ENCODE data around the gene EIF2S3.

Gene EIF2S3

GRCh38 chrX:24097741-24098260, 43.0 kb downstream of the EIF2S3 start:
- Histone ChIP-seq H3K4me1 (no peaks in the 10 kb centered on the region), H3K27ac (no peak overlapping the region), H3K27me3 (ENCODE audit: control insufficient read depth, insufficient read depth, low read length) (no peaks in the 10 kb centered on the region), H3K4me3 (ENCODE audit: low read depth, low read length) (no peak overlapping the region), H3K9me3 (ENCODE audit: control insufficient read depth, low read length) (no peaks in the 10 kb centered on the region), H2AFZ (no peak overlapping the region), H3K79me2 (no peaks in the 10 kb centered on the region), H3K9ac (no peak overlapping the region), H3K36me3 (ENCODE audit: control insufficient read depth, insufficient read depth, low read length) (no peaks in the 10 kb centered on the region), H3K4me2 (ENCODE audit: low read length) (no peak overlapping the region)
- TF ChIP-seq CTCF (IDR thresholded peaks at IDR 0.05), result no peak

- no peaks in the 10 kb centered on the region for H3K27me3 ChIP-seq (ENCODE audit: control insufficient read depth, insufficient read depth, low read length)
- H3K4me3 ChIP-seq (ENCODE audit: low read depth, low read length), result no peak overlapping the region
- H3K9ac ChIP-seq, result no peak overlapping the region
- H3K27ac ChIP-seq, result no peak overlapping the region
- no peak for TF ChIP-seq CTCF (IDR thresholded peaks at IDR 0.05)
- no peak overlapping the region for H2AFZ ChIP-seq
- no peak overlapping the region for H3K4me2 ChIP-seq (ENCODE audit: low read length)
- H3K79me2 ChIP-seq, result no peaks in the 10 kb centered on the region
- no peaks in the 10 kb centered on the region for H3K4me1 ChIP-seq
- H3K36me3 ChIP-seq (ENCODE audit: control insufficient read depth, insufficient read depth, low read length), result no peaks in the 10 kb centered on the region
- no peaks in the 10 kb centered on the region for H3K9me3 ChIP-seq (ENCODE audit: control insufficient read depth, low read length)
These were observed 44.2 kb downstream of the EIF2S3 start for GRCh38 chrX:24098932-24099331.

GRCh38 chrX:24099394-24099793, 44.6 kb downstream of the EIF2S3 start:
- no peaks in the 10 kb centered on the region for H3K4me1 ChIP-seq
- no peak overlapping the region for H3K4me3 ChIP-seq (ENCODE audit: low read depth, low read length)
- H3K9ac ChIP-seq, result no peak overlapping the region
- no peak for TF ChIP-seq CTCF (IDR thresholded peaks at IDR 0.05)
- peak overlapping the region; percentile 33 for H2AFZ ChIP-seq
- no peak overlapping the region for H3K27ac ChIP-seq
- no peaks in the 10 kb centered on the region for H3K79me2 ChIP-seq
- peak overlapping the region; percentile 40 for H3K4me2 ChIP-seq (ENCODE audit: low read length)
- no peaks in the 10 kb centered on the region for H3K36me3 ChIP-seq (ENCODE audit: control insufficient read depth, insufficient read depth, low read length)
- H3K9me3 ChIP-seq (ENCODE audit: control insufficient read depth, low read length), result no peaks in the 10 kb centered on the region
- H3K27me3 ChIP-seq (ENCODE audit: control insufficient read depth, insufficient read depth, low read length), result no peaks in the 10 kb centered on the region

GRCh38 chrX:24100713-24101112, 46.0 kb downstream of the EIF2S3 start:
- Histone ChIP-seq H2AFZ (no peak overlapping the region), H3K9ac (no peak overlapping the region), H3K27ac (no peak overlapping the region), H3K4me1 (no peaks in the 10 kb centered on the region), H3K9me3 (ENCODE audit: control insufficient read depth, low read length) (no peaks in the 10 kb centered on the region), H3K27me3 (ENCODE audit: control insufficient read depth, insufficient read depth, low read length) (no peaks in the 10 kb centered on the region), H3K79me2 (no peaks in the 10 kb centered on the region), H3K4me3 (ENCODE audit: low read depth, low read length) (no peak overlapping the region), H3K36me3 (ENCODE audit: control insufficient read depth, insufficient read depth, low read length) (no peaks in the 10 kb centered on the region), H3K4me2 (ENCODE audit: low read length) (no peak overlapping the region)
- TF ChIP-seq CTCF (IDR thresholded peaks at IDR 0.05), result no peak

GRCh38 chrX:24110069-24110468, 55.3 kb downstream of the EIF2S3 start:
- Histone ChIP-seq H3K9me3 (ENCODE audit: control insufficient read depth, low read length) (no peaks in the 10 kb centered on the region), H3K36me3 (ENCODE audit: control insufficient read depth, insufficient read depth, low read length) (no peaks in the 10 kb centered on the region), H3K4me1 (no peaks in the 10 kb centered on the region), H3K79me2 (no peaks in the 10 kb centered on the region), H3K4me2 (ENCODE audit: low read length) (no peak overlapping the region), H2AFZ (no peak overlapping the region), H3K27me3 (ENCODE audit: control insufficient read depth, insufficient read depth, low read length) (no peaks in the 10 kb centered on the region), H3K9ac (no peak overlapping the region), H3K4me3 (ENCODE audit: low read depth, low read length) (no peak overlapping the region), H3K27ac (no peak overlapping the region)
- no peak for TF ChIP-seq CTCF (IDR thresholded peaks at IDR 0.05)

Data from parathyroid adenoma (tissue), 2 donors.